T-helper 1 cell treated with Interleukin-12 subunit alpha and Interleukin-12 subunit beta and Interleukin-4 antibody, amounts not matched to agents 30 ng/mL and 1 ng/mL, for 36 hours (primary cell): Measurements from ENCODE around the gene MTUS2. TPM values are rescaled to one million over a fixed set of nuclear protein-coding genes. Genes with fewer than 3 reads are reported as not detected.
"Not testable (repeated sequence)": the region's sequence is repeated elsewhere in the genome, so short reads cannot be mapped to it uniquely, and the experiment has no call there.

Source experiments
- intact Hi-C: fragments of 100-400 bp; cut with micrococcal nuclease; formaldehyde crosslinking; loops from one replicate; pipeline ENCODE4 v1.15.1; 2024
- total RNA-seq: library from RNA; stranded (reverse); gene quantifications from 2 replicates; pipeline ENCODE4 v1.2.3, GENCODE V29; 2022

Gene MTUS2
- total RNA-seq, 1 donor from 2014 or later = not detected

GRCh38 chr13:29159871-29160270, 339.7 kb downstream of the MTUS2 start:
- intact Hi-C loops = no loop called here

- intact Hi-C loops = no loop called here
Observed at GRCh38 chr13:29160862-29161261, 340.7 kb downstream of the MTUS2 start.

GRCh38 chr13:29161676-29162075, 341.5 kb downstream of the MTUS2 start:
- intact Hi-C loops = no loop called here

- intact Hi-C loops = no loop called here
Observed at GRCh38 chr13:29162638-29163235, 342.6 kb downstream of the MTUS2 start.

- intact Hi-C loops = no loop called here
Observed at GRCh38 chr13:29164116-29164515, 344.0 kb downstream of the MTUS2 start.

- intact Hi-C loops = no loop called here
Observed at GRCh38 chr13:29165216-29165615, 345.1 kb downstream of the MTUS2 start.

- intact Hi-C loops = no loop called here
Observed at GRCh38 chr13:29165840-29166239, 345.7 kb downstream of the MTUS2 start.

GRCh38 chr13:29170436-29171082, 350.4 kb downstream of the MTUS2 start:
- intact Hi-C loops = no loop called here

GRCh38 chr13:29171244-29171643, 351.1 kb downstream of the MTUS2 start:
- intact Hi-C loops = no loop called here

GRCh38 chr13:29174093-29174492, 354.0 kb downstream of the MTUS2 start:
- intact Hi-C loops = no loop called here

GRCh38 chr13:29175250-29175873, 355.2 kb downstream of the MTUS2 start:
- intact Hi-C loops = no loop called here

GRCh38 chr13:29180055-29180454, 359.9 kb downstream of the MTUS2 start:
- intact Hi-C loops = no loop called here

GRCh38 chr13:29182216-29182615, 362.1 kb downstream of the MTUS2 start:
- intact Hi-C loops = no loop called here

GRCh38 chr13:29185926-29186325, 365.8 kb downstream of the MTUS2 start:
- intact Hi-C loops = no loop called here

- intact Hi-C loops = no loop called here
Observed at GRCh38 chr13:29187584-29187983, 367.4 kb downstream of the MTUS2 start.

GRCh38 chr13:29190298-29190697, 370.2 kb downstream of the MTUS2 start:
- intact Hi-C loops = no loop called here

GRCh38 chr13:29193083-29193482, 372.9 kb downstream of the MTUS2 start:
- intact Hi-C loops = no loop called here

- intact Hi-C loops = no loop called here
Observed at GRCh38 chr13:29195456-29195855, 375.3 kb downstream of the MTUS2 start.

- intact Hi-C loops = no loop called here
Observed at GRCh38 chr13:29196409-29197074, 376.4 kb downstream of the MTUS2 start.

GRCh38 chr13:29202753-29203152, 382.6 kb downstream of the MTUS2 start:
- intact Hi-C loops = not testable (repeated sequence)

GRCh38 chr13:29204651-29205050, 384.5 kb downstream of the MTUS2 start:
- intact Hi-C loops = no loop called here

- intact Hi-C loops = no loop called here
Observed at GRCh38 chr13:29210676-29211075, 390.5 kb downstream of the MTUS2 start.
